Measurements from ENCODE around the gene NOXO1.
A peak's percentile ranks its signal among the peaks of the same experiment; 100 is the strongest.

The NOXO1 gene

GRCh38 chr16:1929578-1930337 lies 51.5 kb downstream of the NOXO1 start:
- H3K4me3 ChIP-seq (ENCODE audit: low read length): peak overlapping the region; percentile 55
- peak; percentile 55 for DNase-seq (ENCODE audit: low read depth, low spot score)

GRCh38 chr16:1929105-1929504 lies 52.2 kb downstream of the NOXO1 start:
- peak overlapping the region; percentile 55 for H3K4me3 ChIP-seq (ENCODE audit: low read length)
- no peak for DNase-seq (ENCODE audit: low read depth, low spot score)

Measured in Jurkat, Clone E6-1 (cell line).